SU-DHL-6 (cell line): Measurements from ENCODE around the gene SYTL2.

ENCODE experiments used
- H2AFZ ChIP-seq: fragments of 200-600 bp; sonication (generic); 2 replicates; pipeline ENCODE4 v1.6.1; 2014; ENCODE audit warnings: low read depth, mild to moderate bottlenecking, moderate library complexity, mixed read lengths, antibody characterized with exemption, low read length; ENCODE audit not compliant: severe bottlenecking
- H3F3A ChIP-seq: fragments of 200-600 bp; shearing (Covaris generic); 2 replicates; pipeline ENCODE4 v1.6.0; 2016; ENCODE audit warnings: antibody characterized with exemption, mild to moderate bottlenecking; ENCODE audit not compliant: insufficient read depth
- H3K27ac ChIP-seq: fragments of 200-600 bp; sonication (generic); 2 replicates; pipeline ENCODE4 v1.5.1; 2016; ENCODE audit warnings: low read depth, mild to moderate bottlenecking, low read length, moderate library complexity, mixed read lengths
- H3K27me3 ChIP-seq: fragments of 200-600 bp; sonication (generic), shearing (Covaris generic); 2 replicates; pipeline ENCODE4 v1.6.0; 2014; ENCODE audit warnings: mild to moderate bottlenecking, low read length
- H3K36me3 ChIP-seq: fragments of 200-600 bp; sonication (generic); 2 replicates; pipeline ENCODE4 v1.6.1; 2014; ENCODE audit warnings: mild to moderate bottlenecking, low read length, mixed read lengths
- H3K4me2 ChIP-seq: fragments of 300-600, 200-600 bp; shearing (Covaris generic), sonication (generic); 2 replicates; pipeline ENCODE4 v1.6.0; 2014; ENCODE audit warnings: low read length, low read depth, mild to moderate bottlenecking; ENCODE audit not compliant: poor library complexity, severe bottlenecking
- H3K4me3 ChIP-seq: fragments of 200-600 bp; sonication (generic); 2 replicates; pipeline ENCODE4 v1.5.1; 2014; ENCODE audit warnings: antibody characterized with exemption, low read length, mild to moderate bottlenecking, mixed read lengths; ENCODE audit not compliant: insufficient read depth, poor library complexity, severe bottlenecking
- H3K79me2 ChIP-seq: fragments of 200-600 bp; sonication (generic); 2 replicates; pipeline ENCODE4 v1.6.1; 2014; ENCODE audit warnings: mild to moderate bottlenecking, low read length, moderate library complexity; ENCODE audit not compliant: insufficient read depth
- H3K9ac ChIP-seq: fragments of 200-600 bp; sonication (generic); 2 replicates; pipeline ENCODE4 v1.7.0; 2014; ENCODE audit warnings: mild to moderate bottlenecking, low read length
- H3K9me2 ChIP-seq: fragments of 200-600 bp; sonication (generic); replicated peaks from 2 replicates; pipeline ENCODE4 v1.6.1; 2014; ENCODE audit warnings: low read length; ENCODE audit not compliant: insufficient read depth
- H3K9me3 ChIP-seq: fragments of 200-600 bp; sonication (generic); 2 replicates; pipeline ENCODE4 v1.6.1; 2014; ENCODE audit warnings: low read length, mixed read lengths; ENCODE audit not compliant: insufficient read depth
- H4K20me1 ChIP-seq: fragments of 200-600 bp; sonication (generic); 2 replicates; pipeline ENCODE4 v1.6.1; 2014; ENCODE audit warnings: low read depth, mild to moderate bottlenecking, antibody characterized with exemption, low read length, moderate library complexity, mixed read lengths
- CTCF ChIP-seq: fragments of 200-600 bp; sonication (generic); IDR thresholded peaks from one replicate; pipeline ENCODE4 v1.5.1; 2017; ENCODE audit warnings: antibody characterized with exemption, mild to moderate bottlenecking, low read length, moderate library complexity; ENCODE audit not compliant: insufficient read depth, poor library complexity, severe bottlenecking
- EZH2phosphoT487 ChIP-seq: fragments of 200-600 bp; sonication (generic), shearing (Covaris generic); conservative IDR thresholded peaks from 2 replicates; pipeline ENCODE4 v1.6.1; 2018; ENCODE audit warnings: mild to moderate bottlenecking, antibody characterized with exemption, low read length, moderate library complexity, mixed read lengths

SYTL2 gene

GRCh38 chr11:85742348-85742747 lies 68.6 kb downstream of the SYTL2 start:
- no peak for TF ChIP-seq EZH2phosphoT487
- no peak for TF ChIP-seq CTCF

GRCh38 chr11:85740481-85741400 lies 70.2 kb downstream of the SYTL2 start:
- no peaks in the 10 kb centered on the region for H4K20me1 ChIP-seq
- no peaks in the 10 kb centered on the region for H3K79me2 ChIP-seq
- H3K27me3 ChIP-seq, result no peaks in the 10 kb centered on the region
- peak overlapping the region; percentile 37 for H3K9ac ChIP-seq
- peak overlapping the region; percentile 64 for H3K4me2 ChIP-seq
- H3K4me3 ChIP-seq, result peak overlapping the region; percentile 20
- peak overlapping the region; percentile 47 for H2AFZ ChIP-seq
- no peaks in the 10 kb centered on the region for H3K36me3 ChIP-seq
- TF ChIP-seq CTCF (no peak), EZH2phosphoT487 (no peak)
- no peaks in the 10 kb centered on the region for H3K9me2 ChIP-seq
- H3K9me3 ChIP-seq, result no peaks in the 10 kb centered on the region
- H3F3A ChIP-seq, result peaks cover 15% of the 10 kb centered on the region
- H3K27ac ChIP-seq, result peak overlapping the region; percentile 95

More at GRCh38 chr11:85742348-85742747, 68.6 kb downstream of the SYTL2 start:
- H3F3A ChIP-seq, result peaks cover 15% of the 10 kb centered on the region
- no peaks in the 10 kb centered on the region for H3K36me3 ChIP-seq
- H3K9me2 ChIP-seq, result no peaks in the 10 kb centered on the region
- H3K9ac ChIP-seq, result peak overlapping the region; percentile 37; the same call in 1 of the 2 replicates
- H3K27ac ChIP-seq, result peak overlapping the region; percentile 95
- H2AFZ ChIP-seq, result peak overlapping the region; percentile 47
- H3K79me2 ChIP-seq, result no peaks in the 10 kb centered on the region
- peak overlapping the region; percentile 64 for H3K4me2 ChIP-seq
- H3K4me3 ChIP-seq, result no peak overlapping the region
- no peaks in the 10 kb centered on the region for H3K9me3 ChIP-seq
- H3K27me3 ChIP-seq, result no peaks in the 10 kb centered on the region
- H4K20me1 ChIP-seq, result no peaks in the 10 kb centered on the region

- TF ChIP-seq EZH2phosphoT487 (no peak), CTCF (no peak)
- H3F3A ChIP-seq, result peaks cover 15% of the 10 kb centered on the region
- no peaks in the 10 kb centered on the region for H3K36me3 ChIP-seq
- H3K27me3 ChIP-seq, result no peaks in the 10 kb centered on the region
- no peaks in the 10 kb centered on the region for H3K9me2 ChIP-seq
- no peak overlapping the region for H3K9ac ChIP-seq
- no peak overlapping the region for H2AFZ ChIP-seq
- H3K9me3 ChIP-seq, result no peaks in the 10 kb centered on the region
- H4K20me1 ChIP-seq, result no peaks in the 10 kb centered on the region
- H3K4me2 ChIP-seq, result no peak overlapping the region
- H3K79me2 ChIP-seq, result no peaks in the 10 kb centered on the region
- no peak overlapping the region for H3K27ac ChIP-seq
- no peak overlapping the region for H3K4me3 ChIP-seq
These were observed 73.2 kb downstream of the SYTL2 start for GRCh38 chr11:85737738-85738137.
